HG03139 (cell line): ENCODE data around the gene GPR42.
"Not testable (repeated sequence)": the region's sequence is repeated elsewhere in the genome, so short reads cannot be mapped to it uniquely, and the experiment has no call there.

Source experiments
- ATAC-seq: cut with Tn5 transposase; IDR thresholded peaks from one replicate; pipeline ENCODE4 v1.9.1; 2021; ENCODE audit not compliant: unreplicated experiment

GPR42 gene

DNA sequence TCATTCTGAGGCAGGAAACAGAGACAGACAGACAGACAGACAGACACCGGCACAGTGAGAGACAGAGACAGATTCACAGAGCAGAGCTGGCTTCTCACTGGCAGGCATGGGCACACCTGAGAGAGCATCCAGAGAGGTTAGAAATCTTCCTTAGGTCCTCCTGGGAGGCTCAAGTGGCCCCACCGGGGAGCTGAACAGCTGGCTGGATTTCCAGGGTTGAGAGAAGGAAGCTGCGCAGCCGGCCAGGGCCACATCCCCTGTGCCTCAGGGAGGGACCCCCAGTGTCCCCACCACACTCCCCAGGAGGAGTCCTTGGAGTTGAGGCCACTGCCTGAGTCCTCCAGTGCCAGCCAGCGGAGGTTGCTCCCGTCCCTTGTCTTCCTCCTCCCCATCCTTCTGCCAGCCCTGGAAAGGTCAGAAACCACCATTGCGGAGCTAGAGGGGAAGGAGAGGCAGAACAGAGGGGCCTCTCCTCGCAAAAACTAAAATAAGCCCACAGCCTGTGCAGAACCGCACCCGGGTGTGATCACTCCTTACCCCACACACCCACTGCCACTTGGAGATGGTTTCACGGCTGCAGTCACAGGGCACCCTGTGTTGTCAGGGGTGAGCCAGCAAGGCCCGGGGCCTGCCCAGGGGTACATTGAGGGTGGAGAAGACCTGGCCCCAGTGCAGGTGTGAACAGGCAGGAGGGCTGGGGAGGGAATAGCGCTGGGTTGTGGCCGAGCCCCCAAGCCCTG lies 8.4 kb upstream of the GPR42 start:
- no peak for ATAC-seq

DNA sequence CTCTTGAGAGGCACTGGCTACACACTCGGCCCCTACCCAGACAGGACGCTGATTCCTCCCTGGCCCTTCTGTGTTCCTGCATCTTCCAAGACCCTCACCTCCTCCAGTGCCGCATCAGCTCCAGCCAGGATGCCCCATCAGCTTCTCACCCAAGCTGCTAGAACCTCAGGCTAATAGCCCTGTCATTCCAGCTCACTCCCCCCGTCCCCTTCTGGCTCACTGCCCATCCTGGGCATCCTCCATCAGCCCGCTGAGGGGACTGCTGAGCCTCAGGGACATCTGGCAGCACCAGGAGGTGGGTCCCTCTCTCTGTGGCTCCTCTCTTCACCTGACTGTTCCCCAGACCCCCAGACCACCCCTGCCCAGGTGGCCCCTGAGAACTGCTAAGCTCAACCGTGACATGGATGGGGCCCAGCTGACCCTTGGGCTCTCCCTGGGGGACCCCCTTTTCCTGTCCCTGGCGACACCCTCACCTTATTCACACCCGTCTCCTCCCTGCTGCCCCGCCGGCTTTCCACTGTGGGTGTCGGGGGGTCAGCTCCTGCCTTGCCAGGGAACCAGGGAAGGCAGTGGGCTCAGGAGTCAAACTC lies 7.8 kb upstream of the GPR42 start:
- ATAC-seq = no peak

DNA sequence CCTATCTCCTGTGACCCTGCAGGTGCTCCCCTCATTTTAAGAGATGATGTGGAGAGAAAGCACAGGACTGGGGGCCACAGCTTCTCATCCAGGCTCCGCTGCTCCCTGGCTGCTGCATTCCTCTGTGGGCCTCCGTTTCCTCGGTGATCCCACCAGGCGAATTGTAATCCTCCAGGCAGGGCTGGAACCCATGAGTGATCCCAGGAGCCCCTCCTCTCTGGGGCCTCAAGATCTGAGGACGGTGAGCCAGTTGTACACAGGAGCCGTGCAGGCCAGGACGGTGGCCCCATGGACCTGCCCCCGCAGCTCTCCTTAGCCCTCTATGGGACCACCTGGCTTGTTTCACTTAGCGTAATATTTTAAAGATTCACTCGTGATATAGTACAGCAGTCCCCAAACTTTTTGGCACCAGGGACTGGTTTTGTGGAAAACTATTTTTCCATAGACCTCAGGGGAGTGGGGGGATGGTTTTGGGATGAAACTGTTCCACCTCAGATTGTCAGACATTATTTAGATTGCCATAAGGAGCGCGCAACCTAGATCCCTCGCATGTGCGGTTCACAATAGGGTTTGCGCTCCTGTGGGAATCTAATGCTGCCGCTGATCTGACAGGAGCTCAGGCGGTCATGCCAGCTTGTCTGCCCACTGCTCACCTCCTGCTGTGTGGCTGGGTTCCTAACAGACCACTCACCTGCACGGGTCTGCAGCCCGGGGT lies 7.0 kb upstream of the GPR42 start:
- ATAC-seq = no peak

DNA sequence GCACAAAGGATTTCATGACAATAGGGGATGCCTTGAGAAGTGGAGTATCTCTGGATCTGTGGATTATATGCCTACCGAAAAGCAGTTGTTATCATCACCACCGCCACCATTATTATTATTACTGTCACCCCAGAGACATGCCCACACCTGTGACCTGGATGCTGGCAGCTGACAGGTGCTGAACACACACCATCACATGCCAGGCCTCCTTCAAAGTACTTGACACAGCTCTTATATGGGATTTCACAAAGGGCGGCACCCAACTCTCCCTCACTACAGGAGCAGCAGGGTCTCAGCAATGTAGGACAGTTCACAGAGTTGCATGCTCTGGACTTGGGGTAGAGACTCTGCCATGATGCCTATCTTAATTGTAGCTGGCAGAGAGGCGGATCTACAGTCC lies 5.6 kb upstream of the GPR42 start:
- ATAC-seq = no peak

DNA sequence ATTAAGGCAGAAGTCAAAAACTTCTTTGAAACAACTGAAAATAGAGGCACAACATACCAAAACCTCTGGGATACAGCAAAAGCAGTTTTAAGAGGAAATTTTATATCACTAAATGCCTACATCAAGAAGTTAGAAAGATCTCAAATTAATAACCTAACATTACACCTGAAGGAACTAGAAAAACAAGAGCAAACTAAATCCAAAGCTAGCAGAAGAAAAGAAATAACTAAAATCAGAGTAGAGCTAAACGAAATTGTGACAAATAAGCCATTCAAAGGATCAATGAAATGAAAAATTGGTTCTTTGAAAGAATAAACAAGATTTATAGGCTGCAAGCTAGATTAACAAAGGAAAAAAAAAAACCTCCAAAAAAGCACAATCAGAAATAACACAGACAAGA lies 2.5 kb upstream of the GPR42 start:
- ATAC-seq = no peak

DNA sequence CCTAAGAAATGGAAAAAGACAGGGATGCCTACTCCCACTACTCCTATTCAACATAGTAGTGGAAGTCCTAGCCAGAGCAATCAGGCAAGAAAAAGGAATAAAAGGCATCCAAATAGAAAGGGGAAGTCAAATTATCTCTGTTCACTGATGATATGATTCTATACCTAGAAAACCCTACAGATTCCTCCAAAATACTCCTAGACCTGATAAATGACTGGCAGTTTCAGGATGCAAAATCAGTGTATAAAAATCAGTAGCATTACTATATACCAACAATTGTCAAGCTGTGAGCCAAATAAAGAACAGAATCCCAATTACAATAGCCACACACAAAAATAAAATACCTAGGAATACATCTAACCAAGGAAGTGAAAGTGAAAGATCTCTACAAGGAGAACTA lies 1.3 kb upstream of the GPR42 start:
- ATAC-seq = no peak

DNA sequence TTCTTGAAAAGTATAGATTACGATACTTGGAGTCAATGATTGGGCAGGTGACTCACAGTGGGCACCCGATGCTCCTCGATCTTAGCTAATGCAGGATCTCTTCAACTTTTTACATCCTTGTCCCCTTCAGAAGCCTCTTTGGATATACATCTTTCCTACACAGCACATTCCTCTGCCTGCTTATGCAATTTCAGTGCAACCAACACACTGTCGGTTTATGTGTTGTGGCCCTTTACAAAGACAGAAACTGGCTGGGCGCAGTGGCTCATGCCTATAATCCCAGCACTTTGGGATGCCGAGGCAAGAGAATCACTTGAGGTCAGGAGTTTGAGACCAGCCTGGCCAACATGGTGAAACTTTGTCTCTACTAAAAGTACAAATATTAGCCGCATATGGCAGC lies 2.6 kb downstream of the GPR42 start:
- no peak for ATAC-seq

DNA sequence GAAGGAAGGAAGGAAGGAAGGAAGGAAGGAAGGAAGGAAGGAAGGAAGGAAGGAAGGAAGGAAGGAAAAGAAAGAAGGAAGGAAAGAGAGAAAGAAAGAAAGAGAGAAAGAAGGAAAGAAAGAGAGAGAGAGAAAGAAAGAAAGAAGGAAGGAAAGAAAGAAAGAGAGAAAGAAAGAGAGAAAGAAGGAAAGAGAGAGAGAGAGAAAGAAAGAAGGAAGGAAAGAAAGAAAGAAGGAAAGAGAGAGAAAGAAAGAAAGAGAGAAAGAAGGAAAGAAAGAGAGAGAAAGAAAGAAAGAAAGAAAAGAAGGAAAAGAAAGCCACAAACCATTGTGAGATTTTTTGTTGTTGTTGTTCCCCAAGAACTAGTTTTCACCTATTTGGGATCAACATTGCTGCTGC lies 3.2 kb downstream of the GPR42 start:
- not testable (repeated sequence) for ATAC-seq

DNA sequence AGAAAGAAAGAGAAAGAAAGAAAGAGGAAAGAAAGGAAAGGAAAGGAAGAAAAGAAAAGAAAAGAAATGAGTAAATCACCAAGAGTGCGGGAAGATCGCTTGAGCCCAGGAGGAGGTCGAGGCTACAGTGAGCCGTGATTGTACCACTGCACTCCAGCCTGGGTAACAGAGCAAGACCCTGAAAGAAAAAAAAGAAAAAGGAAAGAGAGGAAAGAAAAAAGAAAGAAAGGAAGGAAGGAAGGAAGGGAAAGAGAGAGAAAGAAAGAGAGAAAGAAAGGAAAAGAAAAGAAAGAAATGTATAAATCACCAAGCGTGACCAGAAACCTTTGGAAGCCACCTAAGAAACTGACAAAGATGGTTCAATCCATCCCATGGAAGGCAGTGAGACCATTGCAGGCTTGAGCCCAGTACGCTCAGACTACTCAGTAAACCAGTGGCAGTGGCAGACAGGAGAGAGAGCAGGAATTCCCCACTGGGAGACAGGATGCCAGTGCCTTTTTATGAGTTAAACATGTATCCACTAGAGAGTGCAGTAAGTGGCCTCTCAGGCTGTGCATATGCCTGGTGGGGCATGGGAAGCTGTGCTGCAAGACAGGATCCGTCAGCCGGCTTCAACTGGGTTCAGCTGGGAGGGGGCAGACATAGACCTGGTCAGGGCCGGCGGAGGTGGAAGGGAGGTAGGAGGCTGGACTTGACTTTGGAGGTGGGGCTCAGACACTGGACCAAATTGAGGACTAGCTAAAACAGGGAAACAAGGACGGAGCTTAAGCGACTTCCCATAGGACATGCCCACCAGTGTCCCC lies 4.8 kb downstream of the GPR42 start:
- ATAC-seq = no peak

DNA sequence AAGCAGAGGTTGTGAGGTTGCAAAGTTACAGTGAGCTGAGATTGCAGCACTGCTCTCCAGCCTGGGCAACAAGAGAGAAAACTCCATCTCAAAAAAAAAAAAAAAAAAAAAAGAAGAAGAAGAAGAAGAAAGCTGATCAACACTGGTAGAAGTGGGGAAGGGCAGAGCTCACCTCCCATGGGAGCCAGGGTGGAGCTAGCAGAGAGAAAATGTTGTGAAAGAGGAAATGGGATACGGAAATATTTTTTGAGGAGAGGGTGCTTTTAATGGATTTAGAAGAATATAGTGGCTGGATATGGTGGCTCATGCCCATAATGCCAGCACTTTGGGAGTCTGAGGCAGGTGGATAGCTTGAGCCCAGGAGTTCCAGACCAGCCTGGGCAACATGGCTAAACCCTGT lies 6.8 kb downstream of the GPR42 start:
- no peak for ATAC-seq

DNA sequence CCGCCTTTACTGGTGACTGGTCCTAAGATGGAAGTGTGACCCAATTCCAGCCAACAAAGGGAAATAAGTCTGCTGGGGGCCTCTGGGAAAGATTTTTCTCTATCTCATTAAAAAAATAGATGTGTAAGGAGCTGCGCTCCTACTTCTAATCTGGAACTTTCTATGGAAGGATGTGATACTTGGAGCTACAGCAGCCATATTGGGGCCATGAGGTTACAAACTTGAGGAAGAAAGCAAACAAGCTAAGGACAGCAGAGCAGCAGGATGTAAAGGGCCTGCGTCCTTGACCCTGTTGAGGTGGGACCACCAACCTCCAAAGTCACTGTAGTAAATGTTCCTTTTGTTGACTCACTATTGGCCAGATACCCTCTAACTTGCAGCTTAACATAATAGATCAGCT lies 7.5 kb downstream of the GPR42 start:
- no peak for ATAC-seq

DNA sequence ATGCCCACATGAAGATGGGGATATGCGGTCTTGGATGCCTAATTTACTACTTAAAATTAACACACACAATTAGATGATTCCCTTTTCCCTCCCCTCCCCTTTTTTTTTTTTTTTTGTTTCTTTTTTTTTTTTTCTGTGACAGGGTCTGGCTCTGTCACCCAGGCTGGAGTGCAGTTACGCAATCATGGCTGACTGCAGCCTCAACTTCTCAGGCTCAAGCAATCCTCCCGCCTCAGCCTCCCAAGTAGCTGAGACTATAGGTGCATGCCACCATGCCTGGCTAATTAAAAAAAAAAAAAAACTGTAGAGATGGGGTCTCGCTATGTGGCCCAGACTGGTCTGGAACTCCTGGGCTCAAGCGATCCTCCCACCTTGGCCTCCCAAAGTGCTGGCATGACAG lies 8.7 kb downstream of the GPR42 start:
- ATAC-seq = not testable (repeated sequence)

DNA sequence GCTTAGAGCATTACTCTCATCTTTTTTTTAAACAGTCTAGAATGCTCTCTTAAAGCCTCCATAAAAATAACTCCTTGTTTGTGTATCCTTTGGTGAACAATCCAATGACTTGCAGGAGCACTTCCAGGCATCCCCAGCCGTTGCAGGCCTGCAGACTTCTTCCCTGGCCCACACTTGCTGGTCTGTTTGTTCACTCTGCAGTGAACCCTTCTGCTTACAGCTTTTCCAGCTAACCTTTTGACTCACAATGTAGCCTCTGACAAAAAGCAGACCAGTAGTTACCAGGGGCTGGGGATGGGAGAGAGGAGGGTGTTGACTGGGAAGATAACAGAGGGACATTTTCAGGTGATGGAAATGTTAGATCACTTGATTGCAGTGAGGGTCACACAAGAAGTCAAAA lies 9.1 kb downstream of the GPR42 start:
- ATAC-seq = no peak

DNA sequence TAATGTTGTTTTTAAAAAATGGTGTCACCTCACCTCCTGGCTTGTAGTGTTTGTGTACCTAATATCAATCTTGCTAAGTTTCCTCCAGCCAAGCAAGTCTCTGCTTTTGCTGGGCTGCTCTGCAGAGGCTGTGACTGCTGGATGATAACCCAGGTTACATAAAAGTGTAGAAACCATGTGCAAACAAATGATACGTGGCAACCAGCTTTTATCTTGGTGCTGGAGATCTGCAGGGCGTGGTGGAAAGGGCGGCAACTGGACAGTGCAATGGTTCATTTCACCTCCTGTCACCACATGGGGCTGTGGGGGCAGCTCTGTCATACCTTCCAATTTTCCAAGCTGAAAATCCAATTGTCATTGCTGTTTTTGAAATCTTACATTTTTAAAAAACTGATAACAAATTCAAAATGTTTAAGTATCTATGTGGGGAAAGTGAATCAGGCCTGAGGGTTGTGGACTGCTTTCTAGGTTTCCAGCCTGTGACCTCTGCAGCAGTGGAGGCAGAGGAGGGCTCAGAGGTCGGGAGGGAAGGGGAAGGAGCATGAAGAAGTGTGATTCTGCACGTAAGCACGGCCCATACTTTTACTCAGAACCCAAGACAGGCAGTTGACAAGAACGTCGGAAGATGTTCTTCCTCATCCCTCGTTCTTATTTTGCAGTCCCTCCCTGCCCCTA lies 9.7 kb downstream of the GPR42 start:
- no peak for ATAC-seq

DNA sequence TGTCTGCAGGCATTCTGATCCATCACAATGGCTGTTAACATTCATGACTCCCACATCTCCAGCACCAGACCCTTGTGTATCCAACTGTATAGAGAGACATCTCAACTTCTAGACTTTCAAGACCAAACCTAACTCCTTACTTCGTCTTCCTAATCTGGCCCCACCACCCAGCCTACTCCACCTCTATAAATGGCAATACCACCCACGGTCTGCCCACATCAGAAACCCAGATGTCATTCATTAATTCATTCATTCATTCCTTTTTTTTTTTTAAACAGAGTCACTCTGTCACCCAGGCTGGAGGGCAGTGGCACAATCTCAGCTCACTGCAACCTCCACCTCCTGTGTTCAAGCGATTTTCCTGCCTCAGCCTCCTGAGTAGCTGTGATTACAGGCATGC lies 10.4 kb downstream of the GPR42 start:
- no peak for ATAC-seq

DNA sequence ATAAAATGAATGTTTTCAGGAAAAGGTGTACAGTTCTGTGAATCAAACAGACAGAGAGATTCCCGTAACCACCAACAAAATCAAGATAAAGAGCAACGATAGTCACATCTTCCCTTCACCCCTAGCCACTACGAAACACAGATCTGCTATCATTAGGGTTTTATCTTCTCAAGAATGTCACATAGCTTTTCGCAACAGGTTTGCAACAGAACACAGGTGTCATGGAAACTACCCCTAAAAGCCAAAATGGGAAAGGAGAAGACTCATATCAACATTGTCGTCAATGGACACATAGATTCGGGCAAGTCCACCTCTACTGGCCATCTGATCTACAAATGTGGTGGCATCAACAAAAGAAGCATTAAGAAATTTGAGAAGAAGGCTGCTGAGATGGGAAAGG lies 11.1 kb downstream of the GPR42 start:
- no peak for ATAC-seq

DNA sequence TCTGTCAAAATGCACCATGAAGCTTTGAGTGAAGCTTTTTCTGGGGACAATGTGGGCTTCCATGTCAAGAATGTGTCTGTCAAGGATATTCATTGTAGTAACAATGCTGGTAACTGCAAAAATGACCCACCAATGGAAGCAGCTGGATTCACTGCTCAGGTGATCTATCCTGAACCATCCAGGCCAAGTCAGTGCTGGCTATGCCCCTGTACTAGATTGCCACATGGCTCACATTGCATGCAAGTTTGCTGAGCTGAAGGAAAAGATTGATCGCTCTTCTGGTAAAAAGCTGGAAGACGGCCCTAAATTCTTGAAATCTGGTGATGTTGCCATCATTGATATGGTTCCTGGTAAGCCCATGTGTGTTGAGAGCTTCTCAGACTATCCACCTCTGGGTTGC lies 12.7 kb downstream of the GPR42 start:
- no peak for ATAC-seq

DNA sequence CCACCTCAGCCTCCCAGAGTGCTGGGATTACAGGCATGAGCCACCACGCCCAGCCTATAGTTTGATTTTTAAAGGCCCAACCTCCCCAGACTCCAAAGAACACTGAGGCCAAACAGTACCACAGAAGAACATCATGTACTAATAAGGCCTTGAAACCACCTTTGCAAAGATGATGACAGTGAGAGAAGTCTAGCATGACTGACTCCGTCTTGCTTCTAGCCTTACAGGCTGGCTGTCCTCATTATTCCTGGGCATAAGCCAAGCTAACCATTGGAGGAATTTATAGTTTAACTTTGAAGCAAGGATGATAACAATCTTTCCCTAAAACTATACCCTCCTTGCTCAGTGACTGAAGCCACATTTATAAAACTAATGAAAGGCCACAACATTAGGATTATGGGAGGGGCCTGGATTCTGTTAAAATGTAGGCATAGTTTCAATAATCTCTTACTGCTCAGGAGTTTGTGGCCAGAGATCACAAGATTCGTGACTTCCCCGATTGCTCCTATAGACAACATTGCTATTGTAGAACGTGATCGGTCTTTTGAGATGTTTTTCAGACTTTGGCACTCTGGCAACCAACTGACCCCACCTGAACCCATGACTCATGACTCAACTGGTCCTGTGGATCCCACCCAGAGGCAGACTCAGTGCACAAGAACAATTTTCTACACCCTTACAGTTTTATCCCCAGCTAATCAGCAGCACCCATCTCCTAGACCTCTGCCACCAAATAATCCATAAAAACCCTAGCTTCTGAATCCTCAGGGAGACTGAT lies 17.6 kb downstream of the GPR42 start:
- no peak for ATAC-seq

DNA sequence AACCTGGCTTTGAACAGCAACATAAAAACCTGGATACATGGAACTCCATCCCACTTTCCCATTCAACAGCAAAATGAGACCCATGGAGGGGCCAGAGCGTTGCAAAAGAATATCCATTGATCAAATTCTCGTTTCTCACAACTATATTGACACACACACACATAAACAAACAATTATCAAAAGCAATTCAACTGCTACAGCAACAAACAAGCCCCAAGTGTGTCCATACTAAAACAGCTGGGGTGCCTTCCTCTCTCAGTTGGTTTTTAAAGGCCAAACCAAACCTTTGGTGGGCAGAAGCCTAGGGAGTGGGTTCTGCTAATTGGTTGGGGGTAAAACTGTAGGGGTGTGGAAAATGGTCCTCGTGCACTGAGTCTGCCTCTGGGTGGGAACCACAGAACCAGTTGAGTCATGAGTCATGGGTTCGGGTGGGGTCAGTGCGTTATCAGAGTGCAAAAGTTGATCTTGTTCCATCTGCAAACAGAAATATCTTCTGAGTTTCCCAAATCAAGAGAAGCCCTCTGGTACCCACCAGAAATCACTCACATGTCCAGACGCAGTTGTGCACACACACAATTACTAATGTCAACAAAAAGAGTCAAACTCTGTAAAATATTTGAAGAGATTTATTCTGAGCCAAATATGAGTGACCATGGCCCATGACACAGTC lies 18.5 kb downstream of the GPR42 start:
- no peak for ATAC-seq
